ENCODE results near the gene PERCC1.
"Not testable (repeated sequence)": the region's sequence is repeated elsewhere in the genome, so short reads cannot be mapped to it uniquely, and the experiment has no call there.

PERCC1 gene

DNA sequence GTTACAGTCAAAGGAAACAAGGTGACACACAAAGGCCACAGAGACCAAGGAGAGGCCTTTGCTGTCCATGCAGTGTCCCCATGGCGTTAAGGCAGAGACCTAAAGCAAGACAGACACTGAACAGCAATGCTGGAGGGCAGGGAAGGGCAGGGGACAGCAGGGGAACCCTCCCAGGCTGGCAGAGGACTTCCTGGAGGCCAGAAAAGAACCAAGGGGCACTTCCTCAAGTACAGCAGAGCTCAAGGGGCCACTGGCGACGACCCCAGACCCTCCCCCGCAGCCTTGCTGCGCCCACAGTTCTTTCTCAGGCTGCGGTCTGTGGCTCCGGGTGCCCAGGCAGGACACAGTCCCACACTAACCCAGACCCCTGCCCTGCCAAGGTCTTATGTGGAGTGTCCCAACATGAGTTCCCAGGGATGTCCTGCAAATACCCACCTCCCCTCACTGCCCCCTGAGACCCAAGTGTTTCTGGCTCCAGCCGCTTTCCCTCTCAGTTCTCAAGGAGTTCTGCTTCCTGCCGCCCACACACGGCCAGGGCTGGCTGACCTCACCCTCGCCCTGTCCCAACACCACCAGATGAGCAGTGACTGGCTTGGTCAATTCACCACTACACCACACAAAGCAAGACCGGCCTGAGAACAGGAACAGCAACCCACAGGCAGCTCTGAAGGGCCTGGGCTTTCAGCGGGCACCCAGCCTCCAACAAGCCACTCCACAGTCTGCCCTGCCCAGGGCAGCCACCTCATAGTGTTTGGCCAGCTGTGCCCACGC, 39.8 kb downstream of the PERCC1 start:
- DNase-seq: no peak

DNA sequence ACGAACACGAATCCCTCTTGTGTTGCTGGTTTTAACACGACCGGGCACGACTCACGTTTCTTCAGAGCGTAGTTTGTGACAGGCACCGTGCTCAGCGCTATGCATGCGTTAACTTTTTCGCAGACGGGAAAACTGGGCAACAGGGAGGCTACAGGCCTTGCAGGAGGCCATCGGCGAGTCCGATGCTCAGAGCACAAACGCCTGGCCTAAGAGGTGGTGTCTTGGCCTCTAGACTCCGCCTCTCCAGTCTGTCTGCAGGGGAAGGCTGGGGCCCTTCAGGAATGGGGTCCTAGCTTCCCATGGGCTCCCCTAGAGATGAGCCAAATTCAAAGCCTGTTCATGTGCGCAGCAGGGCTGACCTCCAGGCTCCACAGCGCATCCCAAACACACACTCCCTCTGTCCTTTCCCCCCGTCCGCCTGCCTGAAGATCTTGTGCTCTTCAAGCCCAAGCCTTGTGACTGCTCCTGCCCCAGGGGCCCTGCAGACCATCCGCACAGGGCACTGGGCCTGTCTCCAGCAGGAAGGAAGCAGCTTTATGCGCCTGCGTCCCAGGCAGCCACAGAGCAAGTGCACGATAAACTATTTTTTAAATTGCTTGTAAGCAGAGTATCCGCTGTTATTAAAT, 40.8 kb downstream of the PERCC1 start:
- no peak for DNase-seq

DNA sequence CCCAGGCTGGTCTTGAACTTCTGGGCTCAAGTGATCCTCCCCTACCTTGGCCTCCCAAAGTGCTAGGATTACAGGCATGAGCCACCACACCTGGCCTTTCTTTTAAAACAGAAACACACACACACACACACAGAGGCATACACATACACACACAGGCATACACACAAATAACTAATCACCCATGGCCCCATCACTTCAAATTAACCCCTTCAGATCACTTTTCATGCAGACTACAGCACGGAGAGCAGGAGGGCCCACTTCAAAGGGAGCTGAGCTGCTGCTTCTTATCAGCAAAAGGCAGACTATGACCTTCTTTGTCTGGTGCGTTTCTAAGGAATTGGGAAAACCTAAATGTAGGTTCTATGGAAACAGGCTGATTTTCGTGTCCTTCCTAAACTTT, 42.1 kb downstream of the PERCC1 start:
- no peak for DNase-seq

GRCh38 chr16:1474082-1474795, 43.4 kb downstream of the PERCC1 start:
- no peak for DNase-seq

- DNase-seq: peak; percentile 84
Observed at GRCh38 chr16:1474796-1475551, 44.1 kb downstream of the PERCC1 start, which contains the start of gene CLCN7. CLCN7 (minus strand) TSS chr16:1475028; CDS start chr16:1474974, 54 bp downstream.

GRCh38 chr16:1475552-1476114, 44.8 kb downstream of the PERCC1 start:
- DNase-seq: no peak

DNA sequence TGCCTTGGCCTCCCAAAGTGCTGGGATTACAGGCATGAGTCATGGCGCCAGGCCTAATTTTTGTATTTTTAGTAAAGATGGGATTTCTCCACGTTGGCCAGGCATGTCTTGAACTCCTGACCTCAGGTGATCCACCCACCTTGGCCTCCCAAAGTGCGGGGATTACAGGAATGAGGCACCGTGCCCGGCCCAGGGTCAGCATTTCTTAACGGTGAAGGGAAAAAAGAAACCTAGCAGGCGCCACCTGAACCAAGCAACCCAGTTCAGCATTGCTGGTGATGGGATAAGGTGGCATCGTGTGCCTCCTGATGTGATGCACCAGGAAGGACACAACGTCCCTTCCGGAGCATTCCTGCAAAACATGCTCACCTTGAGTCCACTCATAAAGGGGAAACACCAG, 46.2 kb downstream of the PERCC1 start:
- no peak for DNase-seq

DNA sequence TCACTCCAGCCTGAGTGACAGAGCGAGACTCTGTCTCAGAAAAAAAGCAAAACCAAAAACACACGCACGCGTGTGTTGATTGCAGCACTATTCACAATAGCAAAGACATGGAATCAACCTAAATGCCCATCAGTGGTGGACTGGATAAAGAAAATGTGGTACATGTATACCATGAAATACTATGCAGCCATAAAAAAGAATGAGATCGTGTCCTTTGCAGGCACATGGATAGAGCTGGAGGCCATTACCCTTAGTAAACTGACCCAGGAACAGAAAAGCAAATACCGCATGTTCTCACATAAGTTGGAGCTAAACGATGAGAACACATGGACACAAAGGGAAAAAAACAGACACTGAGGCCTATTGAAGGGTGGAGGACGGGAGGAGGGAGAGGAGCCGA, 48.1 kb downstream of the PERCC1 start:
- DNase-seq: not testable (repeated sequence)

DNA sequence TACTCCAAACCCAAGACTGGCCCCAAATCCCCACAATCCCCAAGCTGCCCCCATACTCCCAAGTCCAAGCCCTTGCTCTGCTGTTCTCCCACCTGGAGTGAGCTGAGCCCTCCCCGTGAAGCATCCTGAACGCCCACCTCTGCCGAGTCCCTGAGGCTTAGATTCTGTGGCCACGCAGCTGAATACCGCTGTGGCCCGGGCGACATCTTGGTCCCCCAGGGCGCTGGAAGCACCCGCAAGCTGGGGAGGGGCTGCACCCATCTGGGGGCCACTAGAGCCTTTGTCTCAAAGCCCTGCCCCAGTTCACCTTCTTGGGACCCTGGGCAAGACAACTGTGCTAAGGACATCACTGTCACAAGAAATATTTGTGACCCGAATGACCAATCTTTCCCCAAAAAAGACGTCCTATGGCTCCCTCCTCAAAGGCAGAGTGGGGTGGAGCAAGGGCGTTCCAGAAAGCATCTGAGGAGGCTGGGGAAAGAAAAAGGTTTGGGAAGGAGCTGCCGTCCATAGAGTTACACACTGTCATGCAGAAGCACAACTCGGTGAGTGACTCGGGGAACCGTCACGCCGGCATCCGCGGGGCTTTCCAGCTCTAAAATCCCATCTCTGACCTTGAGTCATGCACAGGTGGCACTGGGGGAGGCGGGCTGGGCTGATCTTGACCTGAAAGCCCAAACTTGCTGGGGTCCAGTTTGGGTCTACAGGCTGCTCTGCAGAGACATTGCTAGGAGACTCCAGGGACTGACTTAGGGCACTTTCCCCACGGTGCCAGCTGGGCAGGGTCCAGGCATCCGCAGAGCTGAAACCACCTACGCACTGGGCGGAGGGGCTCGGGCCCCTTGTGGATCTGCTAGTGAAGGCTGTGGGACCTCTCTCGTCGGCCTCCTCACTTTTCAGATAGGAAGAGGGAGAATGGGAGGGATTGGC, 51.3 kb downstream of the PERCC1 start:
- no peak for DNase-seq

All from T-helper 9 cell (primary cell).